Tongue (tissue), 2 donors: ENCODE measurements around the gene PDXDC1. TPM values are rescaled to one million over a fixed set of nuclear protein-coding genes. Genes with fewer than 3 reads are reported as not detected.
"Not testable (repeated sequence)": the region's sequence is repeated elsewhere in the genome, so short reads cannot be mapped to it uniquely, and the experiment has no call there.

Source experiments
- DNase-seq: peaks from one replicate; pipeline ENCODE4 v3.0.0-alpha.2; 2015
- total RNA-seq: library from RNA; depleted of rRNA; stranded (reverse); fragments of >200 nt; gene quantifications from one replicate; pipeline ENCODE4 v1.2.3, GENCODE V29; 2014

The PDXDC1 gene
- total RNA-seq, 1 donor from 2014 or later: 69.1 TPM

GRCh38 chr16:15016354-15016753, 41.5 kb downstream of the PDXDC1 start:
- DNase-seq: not testable (repeated sequence)

DNA sequence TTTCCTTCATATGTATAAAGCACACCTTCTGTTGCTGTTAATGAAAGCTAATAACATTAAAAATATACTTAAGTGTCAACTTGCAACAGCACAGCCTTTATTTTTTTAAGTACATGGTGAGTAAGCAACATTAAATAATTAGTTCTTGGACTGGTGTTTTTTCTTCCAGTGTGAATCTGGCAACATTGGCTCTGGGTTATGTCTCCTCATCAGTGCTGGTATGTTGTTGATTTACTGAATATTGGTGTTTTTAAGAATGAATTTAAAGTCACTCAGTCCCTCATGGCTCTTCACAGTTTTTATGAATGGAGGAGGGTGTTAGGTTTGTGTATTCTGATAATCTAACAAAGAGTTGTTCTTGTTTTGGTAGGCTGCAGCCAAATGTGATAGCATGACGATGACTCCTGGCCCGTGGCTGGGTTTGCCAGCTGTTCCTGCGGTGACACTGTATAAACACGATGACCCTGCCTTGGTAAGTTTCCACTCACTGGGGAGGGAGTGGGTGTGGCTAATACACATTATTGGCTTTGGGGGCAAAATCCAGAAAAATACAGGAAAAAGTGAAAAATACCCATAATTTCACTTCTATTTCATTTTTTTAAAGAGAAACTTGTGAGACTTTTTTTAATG, 42.2 kb downstream of the PDXDC1 start:
- peak; percentile 63 for DNase-seq

DNA sequence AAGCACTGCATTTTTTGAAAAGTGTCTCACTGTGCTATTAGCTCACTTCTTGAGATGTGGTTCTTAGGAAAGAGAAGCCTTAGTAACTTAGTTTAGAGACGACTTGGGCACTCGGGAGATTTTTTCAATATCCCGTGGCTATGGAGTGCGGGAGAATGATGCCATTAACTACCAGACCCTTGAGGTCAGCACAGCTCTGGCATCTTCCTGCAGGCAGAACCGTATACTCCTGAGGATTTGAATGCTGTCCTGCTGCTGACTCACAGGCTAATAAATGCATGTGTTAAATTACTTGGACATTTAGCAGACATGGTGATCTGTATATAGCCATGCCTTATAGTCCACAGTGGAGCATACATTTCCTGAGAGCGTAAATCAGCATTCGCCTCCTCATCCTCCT, 46.6 kb downstream of the PDXDC1 start:
- not testable (repeated sequence) for DNase-seq

- peak; percentile 16 for DNase-seq
Observed at GRCh38 chr16:15022194-15022593, 47.4 kb downstream of the PDXDC1 start.

GRCh38 chr16:15023381-15024077, 48.7 kb downstream of the PDXDC1 start:
- DNase-seq: not testable (repeated sequence)

DNA sequence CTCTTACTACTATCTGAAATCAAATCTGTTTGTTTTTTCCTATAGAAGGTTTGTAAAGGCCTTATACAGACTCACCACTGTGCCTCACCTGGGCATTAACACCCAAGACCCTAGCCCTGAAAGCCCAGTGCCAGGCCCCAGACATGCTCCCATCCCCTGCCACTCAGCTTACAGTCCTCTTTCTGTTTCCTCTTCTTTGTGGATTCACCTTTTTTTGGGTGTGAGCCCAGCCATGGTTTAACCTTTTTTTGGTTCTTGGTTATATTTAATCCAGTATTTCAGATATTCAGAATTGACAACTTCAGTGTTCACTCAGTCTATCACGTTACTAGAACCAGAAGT, 50.0 kb downstream of the PDXDC1 start:
- not testable (repeated sequence) for DNase-seq

GRCh38 chr16:15025234-15025951, 50.6 kb downstream of the PDXDC1 start:
- not testable (repeated sequence) for DNase-seq

- not testable (repeated sequence) for DNase-seq
Observed at GRCh38 chr16:15027051-15027450, 52.2 kb downstream of the PDXDC1 start.

DNA sequence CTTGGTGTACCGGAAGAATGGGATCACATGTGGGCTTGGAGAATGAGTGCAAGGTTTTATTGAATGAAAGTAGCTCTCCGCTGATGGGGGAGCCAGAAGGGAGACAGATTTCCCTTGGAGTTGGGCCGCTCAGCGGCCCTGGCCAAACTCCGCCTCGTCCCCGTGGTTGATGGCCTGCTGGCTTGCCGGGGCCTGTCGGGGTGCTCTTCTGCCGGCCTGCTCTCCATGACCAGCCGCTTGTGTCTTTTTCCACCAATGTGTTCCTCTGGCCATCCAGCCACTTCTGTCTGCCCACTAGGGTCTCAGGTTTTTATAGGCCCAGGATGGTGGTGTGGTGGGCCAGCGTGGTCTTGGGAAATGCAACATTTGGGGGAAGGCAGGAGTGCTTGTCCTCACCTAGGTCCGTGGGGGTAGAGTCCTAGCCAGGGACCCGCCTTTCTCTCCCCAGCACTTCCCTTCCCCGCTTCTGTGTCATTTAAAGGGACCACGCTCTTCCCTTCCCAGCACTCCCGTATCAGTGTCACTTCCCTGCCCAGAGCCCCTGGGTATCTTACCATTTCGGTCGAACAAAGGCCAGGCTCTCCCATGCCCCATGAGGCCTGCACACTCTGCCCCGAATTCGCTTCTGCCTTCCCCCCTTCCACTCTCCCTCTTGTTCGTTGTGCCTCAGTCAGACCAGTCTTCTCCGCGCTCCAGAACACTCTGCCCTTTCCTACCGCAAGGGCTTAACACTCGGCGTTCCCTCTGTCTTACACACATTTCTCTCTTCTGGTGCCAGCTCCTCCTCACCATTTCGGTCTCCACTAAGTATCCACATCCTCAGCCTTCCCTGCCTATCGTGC, 52.9 kb downstream of the PDXDC1 start:
- not testable (repeated sequence) for DNase-seq

- not testable (repeated sequence) for DNase-seq
Observed at GRCh38 chr16:15028345-15028715, 53.5 kb downstream of the PDXDC1 start.

GRCh38 chr16:15028801-15029698, 54.2 kb downstream of the PDXDC1 start:
- DNase-seq: peak; percentile 43

DNA sequence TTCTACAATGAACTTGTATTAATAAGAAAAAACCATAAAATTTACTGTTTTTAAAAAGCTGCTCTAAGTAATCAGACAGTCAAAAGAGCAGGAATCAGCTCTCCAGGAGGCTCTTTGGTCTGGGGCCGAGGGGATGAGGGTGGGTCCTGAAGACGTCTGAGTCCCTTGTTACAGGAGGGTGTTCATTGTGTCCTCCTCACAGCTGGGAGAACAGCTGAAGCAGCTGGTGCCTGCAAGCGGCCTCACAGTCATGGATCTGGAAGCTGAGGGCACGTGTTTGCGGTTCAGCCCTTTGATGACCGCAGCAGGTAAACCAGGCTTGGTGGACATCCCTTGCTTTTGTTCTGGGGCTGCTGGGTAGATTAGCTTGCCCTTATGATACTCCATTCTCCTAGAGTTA, 54.9 kb downstream of the PDXDC1 start:
- DNase-seq: peak; percentile 40

GRCh38 chr16:15031179-15031578, 56.4 kb downstream of the PDXDC1 start:
- DNase-seq: no peak

DNA sequence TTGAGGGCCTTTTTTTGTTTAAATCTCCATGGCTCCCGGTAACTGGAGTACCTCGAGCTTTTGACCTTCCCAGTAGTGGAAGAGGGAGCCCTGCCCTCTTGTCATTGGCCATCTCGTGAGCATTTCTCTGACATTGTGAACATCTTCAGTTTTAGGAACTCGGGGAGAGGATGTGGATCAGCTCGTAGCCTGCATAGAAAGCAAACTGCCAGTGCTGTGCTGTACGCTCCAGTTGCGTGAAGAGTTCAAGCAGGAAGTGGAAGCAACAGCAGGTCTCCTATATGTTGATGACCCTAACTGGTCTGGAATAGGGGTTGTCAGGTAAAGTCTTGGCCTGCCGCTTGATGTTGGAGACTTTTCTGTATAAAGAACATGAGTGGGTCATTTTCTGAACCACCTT, 56.8 kb downstream of the PDXDC1 start:
- DNase-seq: no peak

GRCh38 chr16:15032547-15033308, 57.9 kb downstream of the PDXDC1 start:
- no peak for DNase-seq

DNA sequence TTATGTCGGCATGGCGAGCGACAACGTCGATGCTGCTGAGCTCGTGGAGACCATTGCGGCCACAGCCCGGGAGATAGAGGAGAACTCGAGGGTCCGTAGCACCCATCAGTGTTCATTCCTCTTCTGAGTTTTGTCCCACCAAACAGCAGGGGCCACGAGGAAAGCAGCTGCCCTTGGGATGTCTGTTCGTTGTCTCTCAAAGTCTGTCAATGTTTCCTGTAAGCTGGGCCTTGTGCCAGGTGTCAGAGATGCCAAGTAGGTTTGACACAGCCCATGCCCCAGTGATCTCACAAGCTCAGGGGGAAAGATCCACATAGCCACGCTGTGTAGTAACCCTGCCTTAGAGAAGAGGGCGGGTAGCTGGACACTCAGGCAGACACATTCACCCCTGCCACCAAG, 58.5 kb downstream of the PDXDC1 start:
- DNase-seq: no peak

DNA sequence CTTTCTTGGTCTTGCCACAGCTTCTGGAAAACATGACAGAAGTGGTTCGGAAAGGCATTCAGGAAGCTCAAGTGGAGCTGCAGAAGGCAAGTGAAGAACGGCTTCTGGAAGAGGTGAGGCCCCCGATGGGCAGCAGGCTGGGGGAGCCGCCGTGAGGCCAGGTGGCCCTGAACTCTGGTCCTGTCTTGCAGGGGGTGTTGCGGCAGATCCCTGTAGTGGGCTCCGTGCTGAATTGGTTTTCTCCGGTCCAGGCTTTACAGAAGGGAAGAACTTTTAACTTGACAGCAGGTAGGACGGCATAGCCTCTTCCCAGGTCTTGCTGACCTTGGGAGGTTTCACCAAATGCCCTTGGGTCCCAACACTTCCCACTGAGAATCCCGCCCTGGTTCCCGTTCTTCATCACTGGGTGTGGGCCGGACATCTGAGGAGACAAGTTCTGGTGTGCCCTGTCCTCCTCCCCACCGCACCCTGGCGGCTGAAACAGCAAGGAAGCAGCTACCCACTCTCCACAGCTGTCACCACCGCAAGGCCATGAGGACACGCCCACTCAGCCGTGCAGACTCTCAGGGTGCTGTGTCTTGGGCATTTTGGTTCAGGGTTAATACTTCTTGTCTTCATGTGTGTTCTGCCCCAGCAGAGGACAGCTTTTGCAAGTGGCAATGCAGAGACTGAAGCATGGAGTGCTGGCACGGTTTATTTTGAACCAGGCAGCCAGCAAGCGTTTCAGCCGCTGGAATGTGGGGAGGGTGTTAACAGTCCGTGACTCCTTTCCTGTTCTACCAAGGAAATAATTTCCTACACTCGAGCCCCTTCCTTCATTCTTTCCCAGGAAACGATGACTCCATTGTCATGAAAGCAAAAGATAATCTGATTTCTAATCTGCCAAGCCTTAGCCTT, 59.7 kb downstream of the PDXDC1 start:
- peak; percentile 15 for DNase-seq

GRCh38 chr16:15035163-15035729, 60.4 kb downstream of the PDXDC1 start:
- DNase-seq: no peak

- DNase-seq: no peak
Observed at GRCh38 chr16:15037003-15037402, 62.2 kb downstream of the PDXDC1 start.
